Activated CD8-positive, alpha-beta memory T cell treated with anti-CD3 and anti-CD28 coated beads, Interleukin-2, amount 50 U/mL, for 4 hours (primary cell): ENCODE results near the gene DNAJB9.
"Not testable (repeated sequence)": the region's sequence is repeated elsewhere in the genome, so short reads cannot be mapped to it uniquely, and the experiment has no call there.

Source experiments
- DNase-seq: peaks from one replicate; pipeline ENCODE4 v3.0.0-alpha.2; 2020

The DNAJB9 gene

DNA sequence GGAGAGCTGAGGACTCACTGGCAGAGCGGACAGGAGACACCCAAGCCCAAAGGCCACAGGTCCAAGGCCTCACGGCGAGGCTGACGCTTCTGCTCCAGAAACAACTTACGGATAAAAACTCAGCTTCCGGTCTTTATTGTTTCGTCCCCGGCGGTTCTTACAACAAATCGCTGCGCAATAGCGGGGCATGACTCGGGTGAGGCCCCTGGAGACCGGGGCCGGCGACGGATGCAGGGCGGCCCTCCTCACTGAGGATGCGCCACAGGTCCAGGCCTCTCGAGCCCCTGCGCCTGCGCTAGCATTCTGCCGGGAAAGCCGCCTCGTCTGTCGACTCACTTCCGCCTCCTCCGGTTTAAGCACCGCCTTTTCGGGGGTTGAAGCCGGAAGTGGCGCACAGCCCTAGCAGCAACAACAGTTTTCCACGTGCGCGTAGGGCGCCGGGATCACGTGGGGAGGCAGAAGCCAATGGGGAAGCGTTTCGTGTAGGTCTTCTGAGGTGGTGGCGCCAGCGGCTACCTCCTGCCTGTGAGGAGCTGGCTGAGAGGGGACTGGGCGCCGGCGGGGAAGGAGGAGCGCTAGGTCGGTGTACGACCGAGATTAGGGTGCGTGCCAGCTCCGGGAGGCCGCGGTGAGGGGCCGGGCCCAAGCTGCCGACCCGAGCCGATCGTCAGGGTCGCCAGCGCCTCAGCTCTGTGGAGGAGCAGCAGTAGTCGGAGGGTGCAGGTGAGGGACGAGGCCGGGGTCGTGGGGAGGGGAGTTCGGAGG is at the start of gene DNAJB9, which contains the start of gene THAP5:
Gene DNAJB9 (plus strand): TSS at position 494 of the 765 bp plus-strand sequence. CDS start 1,853 bp downstream, outside the sequence.
Gene THAP5 (minus strand): TSS at position 326 of the 765 bp plus-strand sequence. CDS start 137 bp downstream, at position 189.
- DNase-seq: peak; percentile 99

DNA sequence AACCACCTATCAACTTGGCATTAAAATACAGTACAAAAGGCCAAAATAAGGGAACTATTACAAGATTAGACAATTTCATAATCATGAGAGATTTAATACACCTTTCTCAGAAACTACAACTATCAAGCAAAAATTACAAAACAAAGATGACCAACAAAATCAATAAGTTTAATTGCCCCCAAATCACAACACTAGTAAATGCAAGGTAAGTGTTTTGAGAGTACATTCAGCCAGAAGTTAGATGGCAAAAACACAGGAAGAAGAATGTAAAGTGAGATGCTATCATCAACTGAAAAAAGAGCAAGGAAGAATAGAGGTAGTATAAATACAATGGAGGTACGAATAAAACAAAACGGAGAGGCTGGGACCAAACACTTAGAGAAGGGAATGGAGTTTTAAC is 46.9 kb upstream of the DNAJB9 start:
- no peak for DNase-seq

DNA sequence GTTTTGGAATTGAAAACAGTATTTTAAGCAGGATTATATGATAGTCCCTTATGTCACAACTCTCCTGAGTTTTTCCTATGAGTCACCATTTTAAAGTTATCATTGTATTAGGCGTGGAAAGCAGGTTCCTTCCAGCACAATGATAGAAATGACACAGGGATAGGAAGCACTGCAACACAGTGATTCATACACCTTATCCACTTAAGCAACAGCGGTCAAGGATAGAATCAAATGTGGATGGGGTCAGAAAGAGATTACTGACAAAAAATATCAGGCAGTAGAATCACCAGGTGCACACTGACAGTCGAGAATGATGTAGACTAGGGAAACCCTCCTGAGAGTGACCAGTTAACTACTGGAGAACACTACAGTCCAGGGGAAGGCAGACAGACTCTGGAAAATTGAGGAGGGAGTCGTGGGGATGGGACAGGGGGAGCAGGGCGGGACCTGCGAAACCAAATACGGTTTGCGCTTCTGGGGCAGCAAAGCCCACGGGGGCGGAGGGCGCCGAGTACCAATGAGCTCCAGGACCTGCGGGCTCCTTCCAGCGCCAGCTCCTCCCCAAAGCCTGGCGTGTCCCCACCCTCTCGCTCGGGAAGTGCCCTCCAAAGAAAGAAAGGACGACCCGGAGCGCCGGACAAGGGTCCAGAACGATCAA is 44.2 kb upstream of the DNAJB9 start:
- no peak for DNase-seq

DNA sequence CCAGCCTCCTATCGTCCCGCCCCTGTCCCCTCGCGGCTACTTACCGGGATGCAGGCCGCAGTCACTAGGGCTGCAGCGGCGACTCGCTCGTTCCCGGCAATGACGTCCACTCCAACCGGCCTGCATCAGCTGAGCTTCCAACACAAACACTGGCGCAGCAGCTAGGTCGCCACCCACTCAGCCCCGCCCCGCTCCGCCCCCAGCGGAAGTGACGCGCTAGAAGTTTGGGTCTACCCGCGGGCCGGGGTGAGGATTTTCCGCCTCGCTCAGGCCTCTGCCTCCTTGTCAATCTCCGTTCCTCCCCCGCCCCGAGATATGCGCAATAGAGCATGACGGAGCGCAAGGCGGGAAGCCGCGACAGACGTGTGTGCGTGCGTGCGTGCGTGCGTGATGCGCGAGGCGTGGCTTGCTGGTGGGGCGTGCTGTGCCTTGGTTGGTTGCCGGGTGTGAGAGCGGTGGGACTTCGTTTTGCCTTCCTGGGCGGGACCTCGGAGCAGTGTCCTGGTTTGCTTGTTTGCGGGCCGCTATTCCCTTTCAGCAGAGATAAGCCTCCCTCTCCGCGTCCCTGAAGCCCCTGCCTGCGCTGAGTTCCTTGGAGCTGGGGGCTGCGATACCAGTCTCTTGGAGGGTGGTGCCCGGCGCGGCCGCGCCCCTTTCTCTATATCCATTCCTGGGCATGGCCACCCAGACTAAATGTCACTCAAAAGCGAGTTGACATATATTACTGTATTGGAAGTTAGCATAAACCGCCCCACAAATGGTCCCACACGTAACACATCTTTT is 43.5 kb upstream of the DNAJB9 start, which contains the start of gene PNPLA8:
Gene PNPLA8 (minus strand): TSS at position 151 of the 783 bp plus-strand sequence. CDS start 10,644 bp downstream, outside the sequence.
- peak; percentile 100 for DNase-seq

DNA sequence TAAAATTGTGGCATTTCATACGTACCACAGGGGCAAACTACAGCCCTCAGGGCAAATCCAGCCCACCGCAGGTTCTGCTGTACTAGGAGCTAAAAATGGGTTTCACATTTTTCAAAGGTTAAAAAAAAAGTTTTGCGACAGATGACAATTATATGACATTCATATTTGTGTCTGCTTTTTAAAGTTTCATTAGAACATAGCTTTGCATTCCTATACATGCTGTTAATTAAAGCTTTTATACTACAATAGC is 43.0 kb upstream of the DNAJB9 start:
- DNase-seq: no peak

DNA sequence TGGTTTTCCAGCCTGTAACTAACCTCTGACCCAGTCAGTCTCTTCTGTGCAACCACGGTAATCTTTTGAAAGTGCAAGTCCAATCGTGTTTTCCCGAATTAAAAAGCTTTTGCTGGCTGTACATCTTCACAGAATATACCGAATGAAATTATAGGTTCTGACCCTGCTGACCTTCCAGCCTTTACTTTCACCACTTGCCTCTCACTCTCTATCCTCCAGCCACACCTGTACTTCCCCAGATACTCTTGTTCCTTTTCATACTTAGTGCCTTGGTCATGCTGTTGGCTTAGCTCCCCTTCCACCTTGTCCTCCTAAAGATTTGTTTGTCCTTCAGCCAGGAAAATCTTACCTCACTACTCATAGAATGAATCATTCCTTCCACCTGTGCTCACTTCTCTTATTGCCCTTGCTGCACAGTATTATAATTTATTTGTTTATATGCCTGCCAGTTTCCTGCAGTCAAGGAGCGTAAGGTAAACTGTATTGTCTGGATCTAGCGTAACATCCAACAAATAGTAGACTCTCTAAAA is 41.4 kb upstream of the DNAJB9 start:
- DNase-seq: no peak

DNA sequence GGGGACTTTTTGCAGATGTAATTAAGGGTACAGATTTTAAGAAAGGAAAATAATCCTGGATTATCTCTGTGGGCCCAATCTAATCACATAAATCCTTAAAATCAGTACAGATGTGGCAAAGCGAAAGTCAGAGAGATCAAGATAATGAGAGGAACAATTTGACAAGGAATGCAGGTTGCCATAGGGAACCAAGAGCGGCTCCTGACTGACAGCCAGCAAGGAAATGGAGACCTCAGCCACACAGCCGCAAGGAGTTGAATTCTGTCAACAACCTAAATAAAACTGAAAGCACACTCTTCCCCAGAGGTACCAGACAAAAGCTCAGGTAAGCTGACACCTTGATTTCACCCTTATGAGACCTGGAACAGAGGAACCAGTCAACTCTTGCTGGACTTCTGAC is 40.3 kb upstream of the DNAJB9 start:
- DNase-seq: no peak

DNA sequence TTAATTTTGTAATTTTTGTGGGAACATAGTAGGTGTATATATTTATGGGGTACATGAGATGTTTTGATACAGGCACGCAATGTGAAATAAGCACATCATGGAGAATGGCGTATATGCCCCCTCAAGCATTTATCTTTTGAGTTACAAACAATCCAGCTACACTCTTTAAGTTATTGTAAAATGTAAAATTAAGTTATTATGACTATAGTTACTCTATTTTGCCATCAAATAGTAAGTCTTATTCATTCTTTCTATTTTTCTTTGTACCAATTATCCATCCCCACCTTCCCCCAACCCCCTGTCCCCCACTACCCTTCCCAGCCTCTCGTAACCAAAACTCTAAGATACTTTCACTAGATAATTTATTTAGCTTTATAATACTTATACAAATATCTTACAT is 36.0 kb upstream of the DNAJB9 start:
- DNase-seq: no peak

DNA sequence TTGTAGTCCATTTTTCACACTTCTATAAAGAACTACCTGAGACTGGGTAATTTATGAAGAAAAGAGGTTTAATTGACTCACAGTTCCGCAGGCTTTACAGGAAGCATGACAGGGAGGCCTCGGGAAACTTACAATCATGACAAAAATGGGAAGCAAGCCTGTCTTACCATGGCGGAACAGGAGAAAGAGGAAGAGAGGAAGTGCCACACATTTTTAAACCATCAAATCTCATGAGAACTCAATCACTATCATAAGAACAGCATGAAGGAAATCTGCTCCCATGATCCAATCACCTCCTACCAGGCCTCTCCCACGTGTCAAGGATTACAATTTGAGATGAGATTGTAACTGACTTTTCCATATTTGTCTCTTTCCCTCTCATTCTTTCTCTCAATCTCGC is 34.4 kb upstream of the DNAJB9 start:
- no peak for DNase-seq

DNA sequence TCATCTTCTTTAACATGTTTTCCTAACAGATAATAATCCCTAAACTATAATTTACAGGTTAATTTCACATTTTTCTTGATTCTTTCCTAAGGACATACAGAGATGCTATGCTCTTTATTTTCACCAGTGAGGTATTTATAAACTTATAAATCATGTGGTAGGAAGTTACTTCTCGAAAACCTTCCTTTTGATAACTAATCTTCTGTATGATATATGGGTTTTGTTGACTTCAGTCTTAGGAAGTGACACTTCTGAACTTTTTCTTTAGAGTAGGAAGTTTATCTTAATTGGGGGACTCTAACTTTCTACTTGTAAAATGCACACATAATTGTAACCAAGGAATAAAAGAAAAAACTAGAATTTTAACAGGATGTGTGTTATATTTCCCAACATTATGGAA is 33.9 kb upstream of the DNAJB9 start:
- DNase-seq: no peak

DNA sequence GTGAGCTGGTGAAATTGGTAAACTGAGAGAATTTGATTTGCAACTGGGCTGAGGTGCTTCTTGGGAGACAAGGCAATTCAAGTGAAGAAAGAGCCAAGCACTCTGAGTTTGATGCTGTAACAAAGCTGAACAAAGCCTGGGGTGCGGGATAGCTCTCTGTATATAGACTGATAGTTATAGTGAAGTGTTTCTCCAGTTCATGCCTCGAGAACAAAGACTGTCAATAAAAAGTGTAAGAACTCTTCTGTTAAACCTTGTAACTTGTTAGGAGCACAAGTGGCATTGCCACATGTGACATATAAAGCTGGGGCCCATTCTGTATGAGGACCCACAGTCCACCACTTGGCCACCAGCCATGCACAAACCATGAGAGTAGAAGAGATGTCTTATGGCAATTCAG is 32.4 kb upstream of the DNAJB9 start:
- no peak for DNase-seq

DNA sequence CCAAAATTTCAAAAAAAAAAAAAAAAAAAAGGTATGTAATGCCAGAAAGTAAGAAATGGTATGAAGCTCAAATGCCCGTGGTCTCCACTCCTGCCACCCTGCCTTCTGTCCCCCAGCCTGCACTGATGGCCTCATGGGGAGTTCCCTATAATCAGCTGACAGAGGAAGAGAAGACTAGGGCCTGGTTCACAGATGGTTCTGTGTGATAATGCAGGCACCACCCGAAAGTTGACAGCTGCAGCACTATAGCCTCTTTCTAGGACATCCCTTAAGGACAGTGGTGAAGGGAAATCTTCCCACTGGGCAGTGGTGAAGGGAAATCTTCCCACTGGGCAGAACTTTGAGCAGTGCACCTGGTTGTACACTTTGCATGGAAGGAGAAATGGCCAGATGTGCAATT is 31.4 kb upstream of the DNAJB9 start:
- not testable (repeated sequence) for DNase-seq

DNA sequence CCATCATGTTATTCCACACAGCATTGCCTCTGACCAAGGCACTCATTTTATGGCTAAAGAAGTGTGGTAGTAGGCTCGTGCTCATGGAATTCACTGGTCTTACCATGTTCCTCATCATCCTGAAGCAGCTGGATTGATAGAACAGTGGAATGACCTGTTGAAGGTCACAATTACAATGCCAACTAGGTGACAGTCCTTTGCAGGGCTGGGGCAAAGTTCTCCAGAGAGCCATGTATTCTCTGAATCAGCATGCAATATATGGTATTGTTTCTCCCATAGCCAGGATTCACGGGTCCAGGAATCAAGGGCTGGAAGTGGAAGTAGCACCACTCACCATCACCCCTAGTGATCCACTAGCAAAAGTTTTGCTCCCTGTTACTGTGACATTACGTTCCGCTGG is 31.0 kb upstream of the DNAJB9 start:
- DNase-seq: not testable (repeated sequence)

DNA sequence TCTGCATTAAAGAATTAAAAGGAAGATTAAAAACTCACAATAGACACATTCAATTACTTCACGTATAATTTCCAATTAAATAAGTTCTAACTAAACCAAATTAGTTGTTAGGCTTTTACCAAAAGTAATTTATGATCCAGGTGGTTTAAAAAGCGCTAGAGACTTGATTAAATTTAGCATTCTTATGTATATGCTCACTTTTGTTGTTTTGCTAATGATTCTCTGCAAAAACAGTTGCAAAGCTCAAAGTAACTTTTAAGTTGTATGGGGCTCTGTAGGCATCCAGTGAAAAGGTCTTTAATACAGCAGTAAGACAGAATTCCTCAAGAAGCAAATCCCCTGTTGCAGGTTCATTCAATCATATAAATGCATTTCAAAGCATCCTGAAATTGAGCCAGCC is 28.2 kb upstream of the DNAJB9 start:
- no peak for DNase-seq

DNA sequence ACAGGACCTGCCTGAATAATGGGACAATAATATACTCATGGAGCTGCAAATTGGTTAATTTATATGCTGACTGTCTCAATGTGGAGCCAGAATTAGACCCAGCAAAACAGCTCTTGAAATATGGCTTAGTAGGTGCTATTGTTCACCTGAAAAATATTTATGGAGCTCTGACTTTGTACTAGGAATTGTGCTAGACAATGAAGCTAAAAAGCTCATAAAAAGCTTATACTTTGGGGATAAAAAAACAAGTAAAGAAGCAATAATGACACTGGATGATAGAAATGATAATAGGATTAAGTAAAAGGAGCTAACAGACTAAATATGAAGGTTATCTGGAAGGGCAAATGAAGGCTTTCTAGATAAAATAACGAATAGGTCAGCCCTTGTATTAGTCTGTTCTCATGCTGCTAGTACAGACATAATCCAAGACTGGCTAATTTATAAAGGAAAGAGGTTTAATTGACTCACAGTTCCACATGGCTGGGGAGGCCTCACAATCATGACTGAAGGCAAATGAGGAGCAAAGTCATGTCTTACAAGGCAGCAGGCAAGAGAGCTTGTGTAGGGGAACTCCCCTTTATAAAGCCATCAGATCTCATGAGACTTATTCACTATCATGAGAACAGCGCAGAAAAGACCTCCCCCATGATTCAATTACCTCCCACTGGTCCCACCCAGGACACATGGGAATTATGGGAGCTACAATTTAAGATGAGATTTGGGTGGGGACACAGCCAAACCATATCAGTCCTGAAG is 21.4 kb upstream of the DNAJB9 start:
- DNase-seq: not testable (repeated sequence)

DNA sequence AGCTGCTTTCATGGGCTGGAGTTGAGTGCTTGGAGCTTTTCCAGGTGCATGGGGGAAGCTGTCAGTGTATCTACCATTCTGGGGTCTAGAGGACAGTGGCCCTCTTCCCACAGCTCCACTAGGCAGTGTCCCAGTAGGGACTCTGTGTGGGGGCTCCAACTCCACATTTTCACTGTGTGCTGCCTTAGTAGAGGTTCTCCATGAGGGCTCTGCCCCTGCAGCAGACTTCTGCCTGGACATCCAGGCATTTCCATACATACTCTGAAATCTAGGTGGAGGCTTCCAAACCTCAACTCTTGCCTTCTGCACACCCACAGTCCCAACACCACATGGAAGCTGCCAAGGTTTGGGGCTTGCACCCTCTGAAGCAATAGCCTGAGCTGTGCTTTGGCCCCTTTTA is 13.0 kb upstream of the DNAJB9 start:
- not testable (repeated sequence) for DNase-seq

DNA sequence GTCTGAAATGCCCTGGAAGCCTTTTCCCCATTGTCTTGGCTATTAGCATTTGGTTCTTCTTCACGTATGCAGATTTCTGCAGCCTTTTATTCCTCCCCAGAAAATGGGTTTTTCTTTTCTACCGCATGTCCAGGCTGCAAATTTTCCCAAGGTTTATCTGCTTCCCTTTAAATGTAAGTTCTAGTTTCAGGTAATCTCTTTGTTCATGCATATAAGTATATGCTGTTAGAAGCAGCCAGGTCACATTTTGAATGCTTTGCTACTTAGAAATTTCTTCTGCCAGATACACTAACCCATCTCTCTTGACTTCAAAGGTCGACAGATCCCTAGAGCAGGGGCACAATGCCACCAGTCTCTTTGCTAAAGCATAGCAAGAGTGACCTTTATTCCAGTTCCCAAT is 12.5 kb upstream of the DNAJB9 start:
- DNase-seq: no peak

DNA sequence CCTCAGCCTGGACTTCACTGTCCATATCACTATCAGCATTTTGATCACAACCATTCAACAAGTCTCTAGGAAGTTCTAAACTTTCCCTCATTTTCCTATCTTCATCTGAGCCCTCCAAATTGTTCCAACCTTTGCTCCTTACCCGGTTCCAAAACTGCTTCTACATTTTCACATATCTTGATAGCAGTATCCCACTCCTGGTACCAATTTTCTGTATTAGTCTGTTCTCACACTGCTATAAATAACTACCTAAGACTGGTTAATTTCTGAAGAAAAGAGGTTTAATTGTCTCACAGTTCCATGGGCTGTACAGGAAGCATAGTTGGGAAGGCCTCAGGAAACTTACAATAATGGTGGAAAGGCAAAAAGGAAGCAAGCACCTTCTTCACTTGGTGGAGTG is 12.1 kb upstream of the DNAJB9 start:
- DNase-seq: no peak

DNA sequence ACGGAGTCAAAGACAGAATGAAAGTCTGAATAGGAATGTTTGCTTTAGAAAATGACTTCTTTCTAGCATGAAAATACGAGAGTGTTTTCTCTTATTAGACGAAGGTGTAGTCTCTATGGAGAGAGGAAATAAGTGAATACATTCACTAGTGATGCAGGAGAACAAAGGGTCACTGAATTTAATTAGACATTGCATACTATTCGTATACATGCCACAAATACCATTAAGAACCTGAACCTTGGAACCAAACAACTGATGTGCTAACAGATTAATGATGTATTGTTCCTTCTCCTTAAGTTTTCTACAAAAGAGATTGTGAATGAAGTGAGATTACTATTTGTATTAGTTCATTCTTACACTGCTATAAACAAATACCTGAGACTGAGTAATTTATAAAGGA is 10.4 kb upstream of the DNAJB9 start:
- no peak for DNase-seq

DNA sequence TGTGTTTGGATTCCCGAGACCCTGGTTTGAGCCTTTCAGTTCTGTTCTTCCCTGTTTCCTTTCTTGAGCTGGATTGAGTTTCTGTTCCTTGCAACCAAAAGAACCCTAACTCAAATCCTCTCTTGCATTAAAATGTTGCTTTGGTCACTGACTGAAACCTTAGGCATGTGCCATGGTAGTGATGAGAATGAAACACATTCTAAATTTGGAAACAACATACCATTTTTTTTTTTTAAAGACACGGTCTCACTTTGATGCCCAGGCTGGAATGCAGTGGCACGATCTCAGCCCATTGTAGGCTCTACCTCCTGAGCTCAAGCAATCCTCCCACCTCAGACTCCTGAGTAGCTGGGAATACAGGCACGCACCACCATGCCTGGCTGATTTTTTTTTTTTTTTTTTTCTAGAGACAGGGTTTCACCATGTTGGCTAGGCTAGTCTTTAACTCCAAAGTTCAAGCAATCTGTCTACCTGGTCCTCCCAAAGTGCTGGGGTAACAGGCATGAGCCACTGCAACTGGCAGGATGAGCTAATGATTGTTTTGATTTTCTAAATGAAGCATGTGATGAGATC is 8.5 kb upstream of the DNAJB9 start:
- DNase-seq: no peak

DNA sequence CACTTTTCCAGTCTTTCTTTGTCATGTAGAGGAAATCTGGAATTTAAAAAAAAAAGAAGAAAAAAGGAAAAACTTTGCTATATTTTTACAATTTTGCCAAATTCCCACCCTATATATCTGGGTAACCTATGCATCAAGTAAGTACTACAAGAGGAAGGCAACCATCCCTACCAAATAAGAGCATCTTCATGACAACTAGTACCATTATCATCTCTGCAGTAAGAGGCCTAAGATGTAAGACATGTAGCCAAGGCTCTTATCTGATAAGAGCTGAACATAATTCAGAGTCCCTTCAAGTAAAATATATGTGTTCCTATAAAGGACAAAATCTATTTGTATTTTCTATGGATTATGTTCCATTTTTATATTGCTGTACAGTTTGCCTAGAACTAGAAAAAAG is 3.7 kb upstream of the DNAJB9 start:
- no peak for DNase-seq

DNA sequence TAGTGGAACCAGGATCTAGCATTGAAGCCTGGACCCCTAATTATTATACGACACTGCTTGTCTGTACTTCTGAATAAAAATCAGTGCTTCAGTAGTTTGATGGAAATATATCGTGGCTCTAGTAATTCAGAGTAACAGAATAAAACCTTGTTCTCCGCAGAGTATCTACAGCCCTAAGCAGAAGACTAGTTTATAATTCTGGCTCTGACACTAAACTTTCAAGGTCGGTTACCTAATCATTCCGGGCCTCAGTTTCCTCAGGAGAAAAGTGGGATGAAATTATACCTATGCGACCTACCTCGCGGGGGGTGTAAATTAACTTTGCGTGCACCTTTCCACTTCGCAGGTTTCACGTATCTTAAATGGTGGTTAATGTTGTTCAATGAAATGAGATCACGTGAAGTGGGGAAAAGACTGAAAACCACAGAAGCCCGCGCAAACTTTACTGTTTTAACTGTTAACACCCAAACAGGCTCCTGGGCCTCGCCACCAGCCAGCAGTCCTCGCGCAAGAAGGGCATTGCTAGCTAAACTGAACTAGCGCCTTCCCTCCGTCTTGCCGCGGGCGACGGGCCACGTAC is 783 bp upstream of the DNAJB9 start:
- DNase-seq: no peak
